GM19455 (cell line): ENCODE results near the gene ING3.

Experiments
- ATAC-seq: cut with Tn5 transposase; IDR thresholded peaks from one replicate; pipeline ENCODE4 v1.9.1; 2021; ENCODE audit not compliant: unreplicated experiment

The ING3 gene

GRCh38 chr7:120950539-120951308 is at the start of gene ING3:
TSS of gene ING3 (plus strand) at chr7:120950777. CDS start at chr7:120950897, 120 bp downstream.
- peak; percentile 95 for ATAC-seq

- no peak for ATAC-seq
These were observed 35.1 kb upstream of the ING3 start for GRCh38 chr7:120915314-120916105.

GRCh38 chr7:120916121-120916520 is 34.5 kb upstream of the ING3 start:
- no peak for ATAC-seq

GRCh38 chr7:120916538-120916937 is 34.0 kb upstream of the ING3 start:
- no peak for ATAC-seq

- ATAC-seq, result no peak
These were observed 31.1 kb upstream of the ING3 start for GRCh38 chr7:120919466-120919865.

- no peak for ATAC-seq
These were observed 30.5 kb upstream of the ING3 start for GRCh38 chr7:120920034-120920433.

- no peak for ATAC-seq
These were observed 29.8 kb upstream of the ING3 start for GRCh38 chr7:120920591-120921274.

- no peak for ATAC-seq
These were observed 25.7 kb upstream of the ING3 start for GRCh38 chr7:120924837-120925236.

GRCh38 chr7:120925392-120925791 is 25.2 kb upstream of the ING3 start:
- no peak for ATAC-seq

- ATAC-seq, result no peak
These were observed 23.6 kb upstream of the ING3 start for GRCh38 chr7:120926943-120927346.

GRCh38 chr7:120927454-120928103 is 23.0 kb upstream of the ING3 start:
- peak; percentile 55 for ATAC-seq

GRCh38 chr7:120931243-120931642 is 19.3 kb upstream of the ING3 start:
- no peak for ATAC-seq

- ATAC-seq, result no peak
These were observed 17.1 kb upstream of the ING3 start for GRCh38 chr7:120933475-120933874.

GRCh38 chr7:120939345-120939744 is 11.2 kb upstream of the ING3 start:
- ATAC-seq, result no peak

GRCh38 chr7:120941064-120941463 is 9.5 kb upstream of the ING3 start:
- peak; percentile 59 for ATAC-seq

- peak; percentile 16 for ATAC-seq
These were observed 8.7 kb upstream of the ING3 start for GRCh38 chr7:120941856-120942255.

- ATAC-seq, result no peak
These were observed 7.7 kb upstream of the ING3 start for GRCh38 chr7:120942861-120943260.

GRCh38 chr7:120944826-120945562 is 5.6 kb upstream of the ING3 start:
- no peak for ATAC-seq

GRCh38 chr7:120947980-120948379 is 2.6 kb upstream of the ING3 start:
- ATAC-seq, result no peak

GRCh38 chr7:120949393-120949911 is 1.1 kb upstream of the ING3 start:
- no peak for ATAC-seq
